NOMO-1 (cell line): ENCODE results near the gene HADHB.
"Not testable (repeated sequence)": the region's sequence is repeated elsewhere in the genome, so short reads cannot be mapped to it uniquely, and the experiment has no call there.

Experiments
- DNase-seq, 2 experiments: peaks; one replicate each; lab custom pipeline; 2025; ENCODE audit not compliant: unreplicated experiment in 2 of 2; lab: John Stamatoyannopoulos, UW

Gene HADHB

DNA sequence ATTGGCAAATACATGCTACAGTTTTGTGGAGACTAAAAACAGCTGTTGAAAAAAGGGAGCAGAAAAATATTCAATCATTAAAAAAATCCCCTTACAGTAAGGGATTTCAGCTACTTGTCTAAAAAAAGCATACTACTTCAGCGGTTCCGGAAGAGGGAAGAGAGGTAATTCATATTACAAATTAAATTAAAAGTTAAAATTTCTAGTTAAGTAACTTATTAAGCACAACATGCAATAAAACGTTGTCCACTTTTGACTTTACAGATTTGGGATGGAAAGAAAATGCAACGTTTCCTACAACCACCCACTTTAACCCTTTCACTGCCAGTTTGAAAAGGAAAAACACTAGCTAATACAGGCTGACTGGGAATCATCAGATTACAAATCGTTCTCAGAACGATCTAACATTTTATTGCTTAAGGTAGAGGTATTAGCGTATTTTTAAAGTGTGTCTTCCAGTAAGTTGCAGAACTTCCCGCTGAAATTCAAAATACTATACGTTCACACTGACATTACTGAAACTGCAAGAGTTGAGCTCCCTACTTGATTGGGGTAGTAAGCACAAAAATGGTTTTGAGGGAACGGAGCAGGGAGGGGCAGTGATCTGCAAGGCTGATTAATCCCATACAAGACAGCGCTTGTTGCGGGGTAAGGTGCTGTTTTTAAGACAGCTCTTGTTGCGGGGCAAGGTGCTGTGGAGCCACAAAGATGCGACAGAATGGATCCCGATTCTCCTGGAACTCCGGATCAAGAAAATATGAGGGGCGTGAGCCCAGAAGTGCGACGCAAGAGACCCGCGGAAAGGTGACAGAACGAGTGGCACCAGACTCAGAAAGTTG is 1.1 kb upstream of the HADHB start:
- peak; percentile 21 to 48 for DNase-seq

- peak; percentile 27 to 46 for DNase-seq
Observed at GRCh38 chr2:26245231-26245732, 543 bp downstream of the HADHB start.

DNA sequence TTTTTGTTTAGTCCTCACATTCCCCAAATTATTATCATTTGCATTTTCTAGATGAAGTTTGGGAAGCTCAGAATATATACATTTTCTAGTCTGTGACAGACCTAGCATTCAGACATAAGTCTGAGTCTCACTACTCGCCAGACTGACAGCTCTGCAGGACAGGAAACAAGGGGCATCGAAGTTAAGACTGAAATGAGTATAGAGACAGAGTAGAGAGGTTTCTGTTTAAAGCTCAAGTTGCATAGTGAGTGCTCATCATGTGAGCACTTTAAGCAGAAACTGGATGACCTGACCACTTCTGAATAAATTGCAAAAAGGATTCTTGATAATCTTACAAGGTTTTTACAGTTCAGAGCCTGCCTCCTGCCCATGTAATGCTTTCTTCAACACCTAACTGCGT is 1.1 kb downstream of the HADHB start:
- peak in 1 of 2 experiments; percentile 22 for DNase-seq

DNA sequence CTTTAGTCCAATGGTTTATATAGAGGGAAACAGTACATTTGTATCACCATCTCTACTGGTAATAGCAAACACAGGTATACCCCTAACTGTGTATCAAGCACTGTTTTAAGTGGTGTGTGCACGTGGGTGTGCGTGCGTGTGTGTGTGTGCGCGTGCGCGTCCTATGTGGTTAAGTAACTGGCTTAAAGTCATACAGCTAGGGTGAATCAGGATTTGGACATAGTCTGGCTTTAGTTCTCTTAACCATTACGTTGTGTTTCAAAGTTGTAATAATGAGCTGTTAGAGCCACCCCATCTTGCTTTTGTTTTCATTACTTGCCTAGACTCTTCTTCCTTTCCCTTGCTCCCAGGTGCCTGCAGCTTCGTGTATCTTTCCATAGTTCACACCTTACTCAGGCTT is 2.1 kb downstream of the HADHB start:
- peak; percentile 22 to 59 for DNase-seq

DNA sequence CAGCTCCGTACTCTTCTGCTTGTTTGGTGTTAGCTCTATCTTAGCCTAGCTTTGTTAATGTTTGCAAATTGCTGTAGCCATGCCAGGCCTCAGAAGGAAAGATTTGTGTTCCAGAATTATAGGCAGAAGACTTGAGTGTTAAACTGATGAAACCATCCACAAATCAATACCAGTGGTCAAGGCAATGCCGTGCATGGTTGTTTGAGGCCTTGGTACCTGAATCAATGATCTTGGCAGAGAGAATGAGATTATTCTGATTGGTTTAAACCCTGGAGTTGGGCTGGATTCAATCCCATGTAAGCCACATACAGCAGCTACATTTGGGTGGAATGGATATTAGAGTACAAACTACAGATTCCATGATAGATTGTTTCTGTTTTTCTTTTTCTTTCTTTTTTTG is 4.9 kb downstream of the HADHB start:
- no peak for DNase-seq

GRCh38 chr2:26251893-26252292 is 7.2 kb downstream of the HADHB start:
- no peak for DNase-seq

DNA sequence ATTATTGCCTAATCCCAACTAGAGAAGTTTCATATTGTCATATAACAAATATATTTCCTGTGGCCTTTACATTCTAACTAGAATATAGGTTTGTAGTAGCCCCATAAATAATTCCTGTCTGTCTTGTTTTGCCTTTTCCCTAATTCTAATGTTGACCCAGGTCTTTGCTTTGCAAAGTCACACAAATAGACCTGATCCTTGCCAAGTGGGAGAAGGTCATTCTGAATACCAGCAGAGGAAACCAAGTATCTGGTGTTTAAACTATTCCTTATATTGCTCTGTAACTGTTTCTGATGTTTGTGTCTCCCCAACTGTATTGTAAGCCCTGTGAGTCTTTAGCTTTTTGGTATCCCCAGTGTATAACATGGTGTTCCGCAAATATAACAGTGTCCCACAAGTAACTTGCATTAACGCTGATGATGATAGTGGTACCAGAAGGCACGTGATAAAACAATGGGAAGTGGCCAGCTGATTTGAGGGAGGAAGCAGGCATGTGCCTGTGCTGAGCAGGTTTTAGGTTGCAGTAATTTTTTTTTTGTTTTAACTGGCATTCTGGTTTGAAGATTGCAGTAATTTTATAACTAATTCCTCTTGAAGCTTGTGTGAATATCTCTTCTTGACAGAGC is 11.1 kb downstream of the HADHB start:
- DNase-seq: no peak

GRCh38 chr2:26258836-26259235 is 14.1 kb downstream of the HADHB start:
- not testable (repeated sequence) for DNase-seq

GRCh38 chr2:26268213-26268612 is 23.5 kb downstream of the HADHB start:
- peak; percentile 21 to 29 for DNase-seq

DNA sequence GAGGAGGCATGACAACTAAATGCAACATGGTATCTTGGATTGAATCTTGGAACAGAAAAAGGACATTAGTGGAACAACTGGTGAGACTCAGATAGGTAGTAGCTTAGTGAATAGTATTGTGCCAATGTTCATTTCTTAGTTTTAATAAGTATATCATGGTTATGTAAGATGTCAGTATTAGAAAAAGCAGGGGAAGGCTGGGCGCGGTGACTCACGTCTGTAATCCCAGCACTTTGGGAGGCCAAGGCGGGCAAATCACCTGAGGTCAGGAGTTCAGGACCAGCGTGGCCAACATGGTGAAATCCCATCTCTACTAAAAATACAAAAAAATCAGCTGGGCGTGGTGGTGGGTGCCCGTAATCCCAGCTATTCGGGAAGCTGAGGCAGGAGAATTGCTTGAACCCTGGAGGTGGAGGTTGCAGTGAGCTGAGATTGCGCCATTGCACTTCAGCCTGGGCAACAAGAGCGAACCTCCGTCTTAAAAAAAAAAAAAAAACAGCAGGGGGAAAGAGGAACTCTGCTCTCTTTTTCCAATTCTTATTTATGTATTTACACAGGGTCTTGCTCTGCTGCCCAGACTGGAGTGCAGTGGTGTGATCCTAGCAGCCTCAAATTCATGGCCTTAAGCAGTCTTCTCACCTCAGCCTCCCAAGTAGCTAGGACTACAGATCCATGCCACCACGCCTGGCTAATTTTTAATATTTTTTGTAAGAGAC is 24.1 kb downstream of the HADHB start:
- peak; percentile 27 to 40 for DNase-seq

- DNase-seq: peak; percentile 50 to 84
Observed at GRCh38 chr2:26269571-26270158, 24.9 kb downstream of the HADHB start.

DNA sequence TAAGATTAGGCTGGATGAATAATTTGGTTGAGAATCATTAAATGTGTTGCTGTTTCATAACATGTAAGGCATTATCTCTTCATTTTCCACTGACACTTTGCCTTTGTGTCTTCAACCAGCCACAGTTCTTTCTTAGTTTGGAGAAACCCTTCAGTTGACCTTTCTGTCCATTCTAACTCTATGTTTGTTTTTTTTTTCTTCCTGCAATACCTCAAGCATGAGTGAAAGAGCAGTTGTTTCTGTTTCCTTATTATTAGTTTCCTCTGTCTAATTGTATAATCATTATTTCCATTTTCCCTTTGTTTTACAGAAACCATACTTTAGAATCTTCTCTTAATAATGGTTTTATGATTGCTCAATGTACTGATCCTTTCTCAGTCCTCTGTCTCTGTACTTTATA is 25.6 kb downstream of the HADHB start:
- no peak for DNase-seq

GRCh38 chr2:26273501-26273900 is 28.8 kb downstream of the HADHB start:
- DNase-seq: peak in 1 of 2 experiments; percentile 11

DNA sequence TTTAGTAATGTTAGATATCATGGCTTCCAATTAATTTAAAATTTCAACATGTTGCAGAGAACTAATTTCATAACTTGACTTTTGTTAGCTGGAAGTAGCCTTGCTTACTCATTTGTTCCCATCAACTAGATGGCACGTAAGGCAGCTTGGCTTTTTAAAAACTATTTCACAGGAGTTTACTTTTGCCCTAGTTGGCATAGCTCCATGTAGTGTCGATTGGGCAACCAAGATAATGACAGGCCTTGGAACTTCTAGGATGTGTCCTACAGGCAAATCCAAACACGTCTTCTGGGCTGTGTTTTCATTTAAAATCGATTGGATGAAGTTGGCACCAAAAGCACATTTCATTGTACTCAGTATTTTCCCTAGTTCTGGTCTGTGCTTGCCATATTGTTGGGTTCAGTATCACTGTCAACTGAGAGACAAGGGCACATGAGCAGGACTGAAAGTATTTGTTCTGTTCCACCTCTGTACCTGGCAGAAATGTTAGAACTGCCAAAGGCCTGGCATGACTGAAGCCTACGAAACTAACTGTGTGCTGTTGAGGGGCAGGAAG is 29.4 kb downstream of the HADHB start:
- peak; percentile 2 to 6 for DNase-seq

DNA sequence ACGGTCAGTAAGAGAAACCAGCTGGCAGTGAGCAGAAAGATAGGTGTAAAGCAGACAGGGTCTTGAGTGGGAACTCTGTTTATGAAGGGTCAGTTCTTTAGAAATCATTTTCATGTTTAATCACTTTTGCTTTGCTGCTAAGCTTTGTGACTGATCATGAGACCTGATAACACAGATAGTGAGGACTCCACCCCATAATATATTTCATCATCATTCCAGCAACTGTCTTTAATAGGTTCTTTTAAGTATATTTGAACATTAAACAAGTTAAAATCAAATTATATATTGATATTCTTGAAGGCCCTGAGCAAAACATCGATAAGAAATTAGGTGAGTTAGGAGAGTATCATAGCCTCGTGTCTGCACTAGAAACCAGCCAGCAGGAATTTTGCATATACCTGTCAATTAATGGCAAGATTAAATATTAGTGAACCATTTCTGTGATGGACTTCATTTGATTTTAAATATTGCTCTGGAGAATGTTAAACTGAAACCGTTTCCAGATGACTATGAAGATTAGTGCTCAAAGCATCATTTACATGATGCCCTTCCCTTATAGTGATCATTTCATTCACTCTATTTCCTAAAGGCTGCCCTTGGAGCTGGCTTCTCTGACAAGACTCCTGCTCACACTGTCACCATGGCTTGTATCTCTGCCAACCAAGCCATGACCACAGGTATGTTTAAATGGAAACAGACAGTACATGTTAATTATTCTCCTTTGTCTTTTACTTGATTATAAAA is 31.9 kb downstream of the HADHB start:
- no peak for DNase-seq

DNA sequence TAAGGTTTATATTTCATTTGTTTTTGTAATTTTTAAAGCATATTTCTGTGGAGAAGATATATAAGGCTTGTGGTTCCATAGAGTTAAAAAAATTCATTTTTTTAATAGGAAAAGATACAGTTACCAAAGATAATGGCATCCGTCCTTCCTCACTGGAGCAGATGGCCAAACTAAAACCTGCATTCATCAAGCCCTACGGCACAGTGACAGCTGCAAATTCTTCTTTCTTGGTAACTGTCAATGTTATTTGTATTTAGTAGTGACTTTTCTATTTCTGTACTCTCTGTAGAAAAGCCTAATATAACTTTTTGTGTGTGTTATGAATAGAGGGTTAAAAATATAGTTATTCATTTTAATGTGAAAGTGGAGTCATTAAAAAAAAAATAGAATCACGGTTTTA is 35.1 kb downstream of the HADHB start:
- no peak for DNase-seq

GRCh38 chr2:26281226-26281625 is 36.5 kb downstream of the HADHB start:
- DNase-seq: no peak

DNA sequence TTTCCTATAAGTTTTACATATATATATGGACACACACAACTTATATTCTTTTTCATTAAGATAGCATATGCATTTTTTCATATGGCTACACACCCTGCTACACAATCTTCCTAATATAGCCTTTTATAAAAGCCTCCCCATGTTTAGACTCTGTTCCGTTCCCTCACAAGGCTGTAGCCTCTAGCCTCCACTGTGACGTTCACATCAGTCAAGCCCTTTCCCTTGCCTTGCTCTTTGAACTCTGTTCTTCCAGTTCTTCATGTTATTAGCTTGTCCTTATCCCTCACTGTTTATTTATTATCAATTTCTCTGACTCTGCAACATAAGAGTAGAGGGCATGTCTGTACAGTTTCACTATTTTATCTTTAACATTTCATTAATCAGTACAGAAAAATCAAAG is 38.9 kb downstream of the HADHB start:
- no peak for DNase-seq

GRCh38 chr2:26284132-26284531 is 39.4 kb downstream of the HADHB start:
- DNase-seq: no peak

GRCh38 chr2:26285931-26286330 is 41.2 kb downstream of the HADHB start:
- DNase-seq: no peak
